Stimulated activated CD4-positive, alpha-beta T cell treated with anti-CD3 and anti-CD28 coated beads, Interleukin-2, amount 100 ng/mL, for 4 hours (primary cell): ENCODE measurements around the gene HIPK1.
"Not testable (repeated sequence)": the region's sequence is repeated elsewhere in the genome, so short reads cannot be mapped to it uniquely, and the experiment has no call there.

Source experiments
- DNase-seq: peaks from one replicate; pipeline ENCODE4 v3.0.0-alpha.2; 2020; ENCODE audit warnings: low read depth

Gene HIPK1

DNA sequence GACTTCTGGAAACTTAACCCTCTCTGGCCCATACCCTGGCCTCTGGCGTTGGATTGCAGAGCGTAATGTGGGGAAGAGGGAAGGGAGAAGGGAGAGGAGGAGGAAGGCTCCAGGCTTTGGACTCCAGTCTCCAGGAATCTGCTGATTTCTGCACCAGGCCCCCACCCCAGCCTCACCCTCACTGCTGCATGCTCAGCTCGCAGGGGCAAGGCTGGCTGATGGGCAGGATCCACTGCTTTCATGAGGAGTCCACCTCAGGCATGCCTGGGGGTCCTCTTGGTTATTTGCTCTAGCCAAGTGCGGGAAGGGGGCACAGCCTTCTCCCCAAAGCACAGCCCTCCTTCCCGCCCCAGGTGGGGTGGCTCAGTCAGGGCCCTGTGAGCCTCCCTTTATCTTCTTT, 53.8 kb downstream of the HIPK1 start:
- DNase-seq, result no peak

- DNase-seq, result no peak
These were observed 54.3 kb downstream of the HIPK1 start for GRCh38 chr1:113983391-113983790.

GRCh38 chr1:113983826-113984225, 54.7 kb downstream of the HIPK1 start:
- DNase-seq, result no peak

DNA sequence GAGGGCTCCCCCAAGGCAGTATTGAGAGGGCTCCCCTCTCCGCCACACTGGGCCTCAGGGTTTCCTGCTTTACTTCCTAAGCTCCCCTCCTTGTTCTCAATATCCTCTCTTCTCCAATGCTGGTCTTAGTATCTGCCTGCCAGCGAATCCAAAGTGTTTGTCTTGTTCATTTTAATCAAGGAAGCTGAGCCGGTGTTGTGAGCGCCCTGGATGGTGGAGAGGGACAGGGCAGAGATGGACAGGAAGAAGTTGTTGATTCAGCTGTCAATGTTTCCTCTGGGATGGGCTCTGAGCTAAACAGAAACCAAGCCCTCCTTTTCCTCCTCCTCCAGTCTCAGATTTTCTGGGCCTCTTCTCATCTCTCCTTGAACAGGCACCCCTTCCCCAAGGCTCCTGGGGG, 55.6 kb downstream of the HIPK1 start:
- no peak for DNase-seq

DNA sequence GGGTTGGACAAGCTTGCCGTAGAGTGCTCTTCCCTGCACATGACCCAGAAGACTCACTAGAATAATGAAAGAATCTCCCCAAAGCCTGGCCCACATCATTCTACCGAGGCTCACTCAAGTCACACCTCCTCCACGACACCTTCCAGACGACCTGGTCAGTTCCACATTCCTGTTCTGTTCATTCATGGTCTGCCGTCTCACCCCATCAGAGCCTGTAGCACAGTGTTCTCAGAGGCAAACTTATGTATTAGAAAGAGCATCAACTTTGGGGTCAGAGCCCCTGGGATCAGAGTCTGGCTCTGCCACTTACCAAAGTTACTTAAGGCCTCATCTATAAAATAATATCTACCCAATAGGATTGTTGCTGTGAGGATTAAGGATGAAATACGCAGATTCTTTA, 57.7 kb downstream of the HIPK1 start:
- DNase-seq, result no peak

DNA sequence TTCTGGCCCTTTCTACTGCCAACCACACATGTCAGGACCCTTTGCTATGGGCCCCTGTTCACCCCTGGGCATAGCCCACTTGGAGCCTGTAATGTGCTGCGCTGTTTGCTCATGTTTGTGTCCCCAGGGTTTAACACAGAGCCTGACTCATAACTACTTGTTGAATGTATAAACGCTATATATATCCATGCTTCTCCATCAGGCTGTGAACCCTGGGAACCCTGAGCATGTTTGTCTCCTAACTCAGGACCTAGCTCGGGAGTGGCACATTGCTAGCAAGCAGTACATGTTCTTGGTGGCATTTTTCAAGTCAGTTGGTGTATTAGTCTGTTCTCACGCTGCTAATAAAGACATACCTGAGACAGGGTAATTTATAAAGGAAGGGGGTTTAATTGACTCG, 58.1 kb downstream of the HIPK1 start:
- no peak for DNase-seq

GRCh38 chr1:113990530-113990929, 61.4 kb downstream of the HIPK1 start:
- no peak for DNase-seq

DNA sequence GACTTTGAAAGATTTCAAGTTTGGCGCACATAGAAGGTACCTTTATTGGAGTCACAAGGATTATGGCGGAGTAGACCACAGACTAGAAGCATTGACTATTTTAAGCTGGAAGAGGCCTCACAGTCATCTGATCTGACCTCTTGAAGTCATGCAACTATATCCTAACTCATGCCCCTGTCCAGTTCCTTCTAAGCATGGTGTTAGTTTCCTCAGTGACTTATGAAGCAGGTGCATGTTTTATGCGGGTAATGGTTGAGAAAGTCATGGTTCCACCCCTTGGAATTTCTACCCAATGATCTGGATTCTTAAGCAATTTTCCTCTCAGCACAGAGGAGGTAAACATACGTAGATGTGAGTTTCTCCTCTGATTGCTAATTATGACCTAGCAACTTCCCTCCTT, 61.8 kb downstream of the HIPK1 start:
- no peak for DNase-seq

- no peak for DNase-seq
These were observed 62.4 kb downstream of the HIPK1 start for GRCh38 chr1:113991467-113991997.

DNA sequence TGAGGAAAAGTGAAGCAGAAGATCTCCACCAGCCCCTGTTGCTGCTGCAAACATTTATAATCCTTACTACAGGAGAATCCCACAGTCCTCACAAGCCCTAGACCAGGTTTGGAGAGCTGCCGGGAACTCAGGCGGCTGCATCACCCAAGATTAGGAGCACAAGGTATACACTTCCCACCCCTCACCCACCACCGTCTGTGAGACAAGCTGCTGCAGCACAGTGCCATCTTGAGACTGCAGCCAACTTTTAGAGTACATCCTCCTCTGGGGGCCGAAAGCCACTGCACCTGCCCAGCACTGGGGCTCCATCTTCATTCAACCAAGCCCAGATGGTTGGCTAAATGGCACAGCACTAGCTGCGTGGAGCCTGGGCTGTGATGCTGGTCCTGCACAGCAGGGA, 63.9 kb downstream of the HIPK1 start:
- no peak for DNase-seq

- DNase-seq, result no peak
These were observed 64.6 kb downstream of the HIPK1 start for GRCh38 chr1:113993766-113994165.

- DNase-seq, result no peak
These were observed 66.3 kb downstream of the HIPK1 start for GRCh38 chr1:113995382-113995781.

- no peak for DNase-seq
These were observed 69.2 kb downstream of the HIPK1 start for GRCh38 chr1:113998361-113998760.

GRCh38 chr1:113999233-113999632, 70.1 kb downstream of the HIPK1 start:
- DNase-seq, result no peak

DNA sequence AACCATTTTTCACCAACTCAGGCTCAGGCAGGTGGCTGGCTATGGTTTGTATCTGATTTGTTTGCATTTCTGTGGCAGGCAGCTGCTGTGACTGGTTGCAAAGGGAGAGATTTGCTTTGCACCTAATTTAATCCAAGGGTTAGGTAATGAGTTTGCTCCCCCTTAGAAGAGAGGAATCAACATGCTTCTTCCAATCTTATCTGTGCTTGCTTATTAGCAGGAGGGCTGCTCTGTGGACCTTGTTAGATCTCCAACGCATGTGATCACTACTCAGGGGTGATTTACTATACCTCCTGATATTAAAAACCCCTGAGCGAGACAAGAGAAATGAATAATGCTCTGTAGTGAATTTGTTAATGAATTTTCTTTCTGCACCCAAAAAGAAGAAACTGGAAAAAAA, 70.7 kb downstream of the HIPK1 start:
- DNase-seq, result no peak

GRCh38 chr1:114000406-114000805, 71.3 kb downstream of the HIPK1 start:
- DNase-seq, result no peak

GRCh38 chr1:114002492-114003239, 73.5 kb downstream of the HIPK1 start:
- no peak for DNase-seq

GRCh38 chr1:114003431-114003830, 74.3 kb downstream of the HIPK1 start:
- no peak for DNase-seq

- DNase-seq, result not testable (repeated sequence)
These were observed 77.7 kb downstream of the HIPK1 start for GRCh38 chr1:114006825-114007224.

DNA sequence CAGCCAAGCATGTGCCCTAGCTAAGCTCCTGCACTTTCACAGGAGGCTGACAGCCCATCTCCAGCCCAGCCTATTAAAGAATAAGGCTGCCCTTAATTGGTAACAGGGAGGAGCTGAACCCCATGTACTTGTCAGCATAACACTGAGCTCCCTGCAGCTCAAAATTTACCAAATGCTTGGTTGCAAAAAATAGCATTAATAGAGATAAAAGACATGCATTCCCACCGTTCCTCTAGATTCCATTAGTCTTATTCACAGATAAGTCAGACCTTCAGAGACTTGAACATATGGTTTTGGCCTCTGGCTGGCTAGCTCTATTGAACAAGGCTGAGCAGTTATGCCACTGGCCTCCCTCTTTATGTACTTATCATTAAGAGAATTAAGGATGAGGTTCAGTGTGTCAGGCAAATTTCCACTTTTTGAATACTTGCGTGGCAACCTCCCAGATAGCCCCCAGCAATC, 79.4 kb downstream of the HIPK1 start:
- DNase-seq, result no peak

DNA sequence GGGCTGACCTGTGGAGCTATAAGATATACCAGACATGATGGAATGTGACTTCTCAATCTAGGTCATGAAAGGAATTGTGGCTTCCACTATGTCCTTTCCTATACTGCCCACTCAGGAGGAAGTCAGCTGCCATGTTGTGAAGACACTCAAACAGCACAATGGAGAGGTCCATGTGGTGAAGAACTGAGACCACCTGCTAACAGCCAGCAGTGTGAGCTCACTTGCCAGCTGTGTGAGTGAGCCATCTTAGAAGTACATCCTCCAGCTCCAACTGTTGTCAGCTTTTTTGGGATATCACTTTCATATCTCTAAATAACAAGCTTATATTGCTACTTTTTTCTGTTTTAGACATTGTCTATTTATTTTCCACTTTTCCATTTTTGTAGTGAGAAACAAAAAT, 79.9 kb downstream of the HIPK1 start:
- no peak for DNase-seq

DNA sequence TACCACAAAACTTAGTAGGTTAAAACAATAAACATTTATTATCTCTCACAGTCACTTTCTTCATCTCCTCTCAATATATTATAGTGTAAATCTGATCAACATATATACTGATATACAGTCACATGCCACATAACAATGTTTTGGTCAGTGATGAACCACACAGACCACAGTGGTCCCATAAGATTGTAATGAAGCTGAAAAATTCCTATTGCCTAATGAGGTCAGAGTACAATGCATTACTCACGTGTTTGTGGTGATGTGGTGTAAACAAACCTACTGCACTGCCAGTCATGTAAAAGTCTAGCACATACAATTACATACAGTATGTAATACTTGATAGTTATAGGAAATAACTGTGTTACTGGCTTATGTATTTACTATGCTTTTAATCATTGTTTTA, 80.3 kb downstream of the HIPK1 start:
- no peak for DNase-seq

GRCh38 chr1:114010433-114011184, 81.5 kb downstream of the HIPK1 start:
- no peak for DNase-seq
